Activated CD4-positive, CD25-positive, alpha-beta regulatory T cell treated with anti-CD3 and anti-CD28 coated beads, Interleukin-2, amount 50 U/mL, for 16 hours (primary cell): ENCODE results near the gene KBTBD13.
"Not testable (repeated sequence)": the region's sequence is repeated elsewhere in the genome, so short reads cannot be mapped to it uniquely, and the experiment has no call there.

Experiments
- DNase-seq: peaks from one replicate; pipeline ENCODE4 v3.0.0-alpha.2; 2020; ENCODE audit warnings: low read depth, low spot score

The KBTBD13 gene

DNA sequence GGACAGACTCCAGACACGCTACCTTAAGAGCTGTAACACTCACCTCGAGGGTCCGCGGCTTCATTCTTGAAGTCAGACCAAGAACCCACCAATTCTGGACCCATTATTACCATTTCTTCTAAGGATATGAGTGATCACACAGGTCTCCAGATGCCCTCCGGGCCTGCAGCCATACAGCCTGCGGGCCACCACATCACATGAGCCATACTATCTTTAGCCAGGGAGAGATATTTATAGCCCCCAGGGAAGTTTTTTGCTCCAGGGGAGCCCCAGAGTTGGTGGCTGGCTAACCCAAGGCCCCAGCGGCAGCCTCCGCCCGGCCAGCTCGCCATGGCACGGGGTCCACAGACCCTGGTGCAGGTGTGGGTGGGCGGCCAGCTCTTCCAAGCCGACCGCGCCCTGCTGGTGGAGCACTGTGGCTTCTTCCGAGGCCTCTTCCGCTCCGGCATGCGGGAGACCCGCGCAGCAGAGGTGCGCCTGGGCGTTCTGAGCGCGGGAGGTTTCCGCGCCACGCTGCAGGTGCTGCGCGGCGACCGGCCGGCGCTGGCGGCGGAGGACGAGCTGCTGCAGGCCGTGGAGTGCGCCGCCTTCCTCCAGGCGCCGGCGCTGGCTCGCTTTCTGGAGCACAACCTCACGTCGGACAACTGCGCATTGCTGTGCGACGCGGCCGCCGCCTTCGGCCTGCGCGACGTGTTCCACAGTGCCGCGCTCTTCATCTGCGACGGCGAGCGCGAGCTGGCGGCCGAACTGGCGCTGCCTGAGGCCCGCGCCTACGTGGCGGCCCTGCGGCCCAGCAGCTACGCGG, at the start of gene KBTBD13:
Gene KBTBD13 (plus strand): TSS at position 261 of the 805 bp plus-strand sequence. CDS start 70 bp downstream, at position 331.
- DNase-seq, result no peak

DNA sequence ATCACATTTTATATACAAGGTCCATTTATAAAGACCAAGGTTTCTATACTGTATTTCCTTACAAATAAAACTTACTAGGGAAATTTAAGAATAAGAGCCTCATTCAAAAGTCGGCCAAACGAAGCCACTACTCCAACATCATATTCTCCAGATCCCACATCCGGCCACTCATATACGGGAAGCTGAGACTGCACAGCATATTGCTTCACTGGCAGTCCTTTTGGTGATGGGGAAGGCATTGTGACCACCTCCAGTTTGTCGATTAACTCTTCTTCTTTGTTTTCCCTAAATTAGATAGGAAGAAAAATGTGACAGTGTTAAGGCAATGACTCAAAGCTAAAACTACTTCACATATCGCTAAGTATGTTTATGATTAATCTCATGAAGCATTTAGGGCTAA, 49.8 kb upstream of the KBTBD13 start:
- no peak for DNase-seq

DNA sequence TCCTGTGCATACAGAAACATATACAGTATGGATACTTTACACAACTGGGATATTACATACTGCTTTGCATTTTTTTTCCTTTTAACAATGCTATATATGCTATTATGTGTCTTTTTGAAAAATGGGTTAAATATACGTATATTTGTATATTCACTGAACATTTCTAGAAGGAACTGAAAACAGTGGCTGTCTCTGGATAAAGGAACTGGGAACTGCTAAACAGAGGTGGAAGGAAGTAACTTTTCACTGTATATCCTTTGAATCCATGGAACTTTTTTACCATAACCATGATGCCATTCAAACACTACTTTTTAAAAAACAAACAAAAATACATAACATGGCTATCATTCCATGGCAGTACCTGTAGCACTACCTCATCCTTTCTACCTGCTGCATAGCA, 49.0 kb upstream of the KBTBD13 start:
- DNase-seq, result no peak

DNA sequence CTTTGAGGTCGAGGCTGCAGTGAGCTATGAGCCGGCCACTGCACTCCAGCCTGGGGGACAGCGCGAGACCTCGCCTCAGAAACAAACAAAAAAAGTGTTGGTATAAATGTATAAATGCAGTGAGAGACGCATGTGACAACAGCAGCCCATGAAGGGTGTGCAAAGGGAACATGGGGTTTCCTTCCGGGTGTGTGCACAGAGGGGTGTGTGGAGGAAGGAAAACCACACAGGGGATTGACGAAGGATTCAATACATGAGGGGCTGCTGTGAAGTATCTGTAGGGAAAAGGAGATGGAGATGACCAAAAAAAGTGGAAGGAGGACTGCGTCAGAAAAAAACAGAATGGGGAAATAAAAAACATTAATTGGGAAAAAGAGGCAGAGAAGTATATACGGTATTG, 48.2 kb upstream of the KBTBD13 start:
- DNase-seq, result no peak

DNA sequence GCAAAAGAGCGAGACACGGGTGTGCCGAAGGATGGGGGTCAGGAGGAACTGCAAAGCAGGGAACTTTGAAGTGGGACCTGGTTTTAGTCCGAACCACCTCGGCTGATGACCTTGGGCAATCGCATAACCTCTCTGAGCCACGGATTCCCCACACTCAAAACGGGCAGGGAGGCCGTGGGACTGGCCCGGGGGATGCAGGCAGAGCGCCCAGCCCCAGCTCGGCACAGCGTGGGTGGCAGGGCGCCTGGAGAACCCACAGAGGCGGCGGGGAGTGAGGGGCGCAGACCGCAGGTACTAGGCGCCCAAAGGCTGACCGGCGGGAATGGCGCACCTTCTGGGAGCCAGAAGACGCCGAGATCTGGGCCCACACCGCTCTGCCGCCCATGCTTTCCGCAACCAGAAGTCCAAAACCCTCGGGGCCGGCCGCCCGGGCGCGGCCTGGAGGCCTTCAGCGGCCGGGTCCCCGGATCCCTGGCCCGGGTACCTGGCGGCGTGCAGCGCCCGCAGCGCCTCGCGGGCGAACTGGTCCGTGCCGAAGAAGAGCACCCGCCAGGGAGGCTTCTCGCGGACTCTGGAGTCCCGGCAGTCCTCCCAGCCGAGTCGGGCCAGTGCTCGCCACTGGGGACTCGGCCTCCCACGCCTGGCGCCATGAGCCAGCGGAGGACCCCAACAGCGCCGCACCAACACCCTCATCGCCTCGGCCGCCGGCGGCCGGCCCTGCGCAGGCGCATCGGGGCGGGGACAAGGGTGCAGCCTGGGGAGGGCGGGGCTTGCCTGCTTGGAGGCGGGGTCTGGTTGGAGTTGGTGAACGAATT, 47.4 kb upstream of the KBTBD13 start, which contains the start of gene MTFMT:
Gene MTFMT (minus strand): TSS at position 719 of the 815 bp plus-strand sequence. CDS start 26 bp downstream, at position 693.
- peak; percentile 84 for DNase-seq

DNA sequence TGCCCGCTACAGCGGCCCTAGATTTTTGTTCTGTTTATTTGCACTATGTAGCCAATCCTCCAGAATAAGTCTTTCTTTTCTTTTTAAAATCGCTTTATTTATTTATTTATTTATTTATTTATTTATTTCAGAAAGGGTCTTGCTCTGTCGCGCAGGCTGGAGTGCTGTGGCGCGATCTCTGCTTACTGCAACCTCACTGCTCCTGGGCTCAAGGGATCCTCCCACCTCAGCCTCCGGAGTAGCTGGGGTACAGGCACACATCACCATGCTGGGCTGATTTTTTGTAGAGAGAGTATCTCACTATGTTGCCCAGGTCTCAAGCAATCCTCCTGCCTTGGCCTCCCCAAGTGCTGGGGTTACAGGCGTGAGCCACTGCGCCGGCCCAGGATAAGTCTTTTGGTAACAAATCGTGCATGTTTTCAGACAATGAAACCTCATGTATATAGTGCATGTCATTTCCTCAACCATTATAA, 46.8 kb upstream of the KBTBD13 start:
- no peak for DNase-seq

DNA sequence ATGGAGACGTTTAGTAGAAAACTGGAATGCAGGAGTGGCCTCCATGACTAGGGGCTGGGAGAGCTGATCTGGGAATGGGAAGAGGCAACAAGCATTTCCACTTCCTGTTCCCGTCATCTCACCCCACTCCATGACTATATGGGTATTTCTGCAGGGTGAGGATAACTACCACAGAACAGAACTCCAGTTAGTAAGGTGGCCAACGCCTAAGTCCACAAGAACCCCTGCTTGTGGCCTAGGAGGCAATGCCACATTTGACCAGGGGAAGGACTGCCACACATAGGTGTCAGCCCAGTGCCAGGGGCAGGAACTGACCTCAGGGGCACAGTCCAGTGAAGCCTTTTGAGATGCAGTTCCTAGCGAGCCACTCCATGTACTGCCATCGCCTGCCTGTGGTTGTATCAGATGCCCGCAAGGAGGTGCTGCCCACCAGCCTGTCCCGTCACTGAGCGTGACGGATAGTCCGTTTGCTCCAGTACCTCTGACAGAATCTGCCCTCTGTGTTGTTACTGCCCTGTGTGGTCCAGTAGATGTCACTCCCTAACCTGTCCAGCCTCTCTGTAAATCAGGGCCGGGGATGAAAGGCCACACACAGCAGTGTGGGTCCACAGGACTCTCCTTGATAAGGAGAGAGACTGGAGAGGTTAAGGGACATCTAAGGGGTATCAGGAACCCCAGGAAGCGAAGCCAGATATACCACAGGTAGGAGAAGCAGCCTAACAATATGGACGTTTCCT, 43.6 kb upstream of the KBTBD13 start:
- no peak for DNase-seq

DNA sequence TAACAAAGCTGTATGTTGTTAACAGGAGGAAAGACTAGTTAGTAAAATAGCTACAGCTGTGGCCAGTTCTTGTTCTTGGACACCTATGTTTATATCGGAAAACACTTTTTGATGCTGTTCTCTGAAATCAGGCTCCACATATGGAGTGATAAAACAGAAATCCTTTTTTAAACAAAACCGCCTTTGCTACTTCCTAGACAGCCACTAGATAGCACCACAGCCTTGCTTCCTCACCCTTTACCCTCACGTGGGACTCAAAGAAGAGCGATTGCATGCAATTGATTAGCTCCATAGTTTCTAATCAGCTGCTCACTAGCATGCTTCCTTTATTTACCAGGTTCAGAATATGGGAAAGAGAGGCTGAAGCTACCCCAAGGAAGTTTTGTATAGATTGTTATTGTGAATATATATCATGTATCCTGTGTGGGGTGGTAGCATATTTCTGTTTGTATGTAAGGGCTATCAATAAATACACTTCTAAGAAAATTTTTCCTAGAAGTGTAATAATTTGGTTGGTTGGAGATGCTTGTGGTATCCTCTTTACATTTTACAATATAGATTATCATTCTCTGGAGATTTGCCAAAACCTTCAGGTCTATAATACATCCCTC, 42.8 kb upstream of the KBTBD13 start:
- DNase-seq, result no peak

DNA sequence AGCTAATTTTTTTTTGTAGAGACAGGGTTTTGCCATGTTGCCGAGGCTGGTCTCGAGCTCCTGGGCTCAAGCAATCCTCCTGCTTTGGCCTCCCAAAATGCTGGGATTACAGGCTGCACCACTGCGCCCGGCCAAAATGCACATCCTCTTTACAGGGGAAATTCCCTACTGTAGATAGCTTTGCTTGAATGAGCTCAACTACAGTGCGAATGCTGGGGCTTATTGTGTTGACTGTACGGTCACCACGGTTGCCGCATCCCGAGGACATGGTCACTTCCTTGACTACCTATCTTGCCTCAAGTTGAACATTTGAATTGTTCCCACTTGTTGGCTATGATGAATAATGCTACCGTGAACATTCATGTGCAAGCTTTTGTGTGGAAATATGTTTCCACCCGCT, 41.8 kb upstream of the KBTBD13 start:
- no peak for DNase-seq

DNA sequence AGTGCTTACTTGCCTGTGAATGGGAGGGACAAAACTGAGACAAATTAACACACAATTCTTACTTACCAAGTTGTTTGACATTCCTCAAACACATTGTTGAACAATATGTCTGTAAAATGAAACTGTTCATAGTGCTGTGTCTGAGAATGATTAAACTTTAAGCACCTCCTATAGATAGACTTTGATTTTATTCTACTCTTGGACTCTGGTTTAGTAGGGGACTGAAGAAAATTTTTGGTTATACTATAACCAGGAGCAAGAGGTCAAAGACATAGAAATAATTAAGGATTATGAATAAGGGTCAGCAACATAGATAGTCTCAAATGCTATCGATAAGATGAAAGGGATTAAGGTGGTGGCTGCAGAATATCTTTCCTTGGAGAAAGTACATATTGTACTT, 39.2 kb upstream of the KBTBD13 start:
- no peak for DNase-seq

DNA sequence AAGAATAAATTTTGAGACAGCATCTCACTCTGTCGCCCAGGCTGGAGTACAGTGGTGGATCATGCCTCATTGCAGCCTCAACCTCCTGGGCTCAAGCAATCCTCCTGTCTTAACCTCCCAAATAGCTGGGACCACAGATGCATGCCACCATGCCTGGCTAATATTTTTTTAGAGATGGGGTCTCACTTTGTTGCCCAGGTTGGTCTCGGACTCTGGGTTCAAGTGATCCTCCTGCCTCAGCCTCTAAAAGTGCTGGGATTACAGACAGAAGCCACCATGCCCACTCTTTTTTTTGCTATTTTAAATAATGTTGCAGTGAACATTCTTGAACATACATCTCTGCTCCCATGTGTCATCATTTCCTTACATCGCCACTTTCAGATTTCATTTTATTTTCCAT, 38.1 kb upstream of the KBTBD13 start:
- no peak for DNase-seq

DNA sequence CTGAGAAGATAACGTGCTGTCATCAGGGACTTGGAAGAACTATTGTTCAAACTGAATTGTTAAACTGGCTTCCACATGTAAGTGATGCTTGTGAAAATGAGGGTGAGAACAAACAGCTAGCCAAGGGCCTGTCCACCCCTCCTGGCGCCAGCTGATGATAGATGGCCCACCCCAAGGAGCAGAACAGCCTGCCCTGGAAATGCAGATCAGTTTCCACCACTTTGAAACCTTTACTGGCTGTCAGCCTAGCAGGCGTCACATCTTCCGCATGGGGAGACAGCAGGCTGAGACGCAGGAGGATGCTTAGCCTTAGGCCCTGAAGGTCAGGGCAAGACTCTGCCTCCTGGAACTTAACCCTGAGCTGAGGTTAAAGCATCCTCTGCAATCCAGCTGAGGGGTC, 37.7 kb upstream of the KBTBD13 start:
- no peak for DNase-seq

DNA sequence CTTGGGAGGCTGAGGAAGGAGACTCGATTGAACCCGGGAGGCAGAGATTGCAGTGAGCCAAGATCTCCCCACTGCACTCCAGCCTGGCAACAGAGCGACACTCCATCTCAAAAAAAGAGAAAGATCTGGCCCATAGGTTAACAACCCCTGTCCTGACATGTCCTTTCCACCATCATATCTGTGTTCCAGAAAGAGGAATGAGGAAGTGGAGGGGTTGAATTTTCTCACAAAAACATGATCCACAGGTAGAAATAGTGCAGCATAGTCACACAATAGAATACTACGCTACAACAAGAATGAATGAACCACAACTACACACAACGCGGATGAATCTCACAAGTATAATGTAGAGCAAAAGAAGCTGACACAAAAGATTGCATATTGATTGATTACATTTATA, 36.1 kb upstream of the KBTBD13 start:
- DNase-seq, result no peak

DNA sequence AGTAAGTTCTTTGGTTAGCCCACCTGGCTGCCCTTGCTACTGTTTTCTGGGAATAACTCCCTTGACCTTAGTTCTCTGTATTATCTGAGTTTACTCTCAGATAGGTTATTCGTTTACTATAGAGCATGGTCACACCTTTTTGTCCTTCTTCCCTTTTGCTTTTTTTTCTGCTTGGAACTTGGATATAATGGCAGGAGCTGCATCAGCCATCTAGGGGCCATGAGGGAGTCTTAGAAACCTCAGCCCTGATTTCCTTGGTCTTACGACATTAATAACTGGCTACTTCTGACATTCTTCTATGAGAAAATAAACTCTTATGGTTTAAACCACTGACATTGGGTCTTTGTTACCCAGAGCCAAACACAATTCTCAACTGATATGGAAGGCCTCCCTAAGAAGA, 34.8 kb upstream of the KBTBD13 start:
- no peak for DNase-seq

DNA sequence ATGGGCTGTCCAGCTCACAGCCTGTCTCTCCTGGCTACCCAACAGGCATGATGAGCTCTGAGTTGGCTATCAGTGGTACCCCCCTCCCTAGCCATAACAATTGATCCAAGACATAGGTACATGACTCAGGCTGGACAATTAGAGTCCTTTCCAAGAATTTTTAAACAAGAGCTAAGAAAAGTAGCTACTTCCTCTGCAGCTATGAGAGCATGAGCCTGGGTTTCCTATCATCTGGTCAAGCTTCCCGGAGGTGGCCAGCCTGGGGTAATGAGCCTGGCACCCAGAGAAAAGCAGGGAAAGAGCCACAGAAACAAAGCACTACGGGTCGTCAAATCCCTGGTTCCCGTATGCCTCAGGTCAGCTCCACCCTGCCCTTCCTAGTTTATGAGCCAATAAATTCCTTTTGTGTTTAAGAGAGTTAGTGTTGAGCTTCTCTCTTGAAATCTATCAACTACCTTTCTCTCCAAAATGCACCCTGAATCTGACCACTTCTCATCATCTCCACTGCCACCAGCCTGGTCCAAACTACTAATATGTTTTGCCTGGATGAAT, 33.7 kb upstream of the KBTBD13 start:
- no peak for DNase-seq

DNA sequence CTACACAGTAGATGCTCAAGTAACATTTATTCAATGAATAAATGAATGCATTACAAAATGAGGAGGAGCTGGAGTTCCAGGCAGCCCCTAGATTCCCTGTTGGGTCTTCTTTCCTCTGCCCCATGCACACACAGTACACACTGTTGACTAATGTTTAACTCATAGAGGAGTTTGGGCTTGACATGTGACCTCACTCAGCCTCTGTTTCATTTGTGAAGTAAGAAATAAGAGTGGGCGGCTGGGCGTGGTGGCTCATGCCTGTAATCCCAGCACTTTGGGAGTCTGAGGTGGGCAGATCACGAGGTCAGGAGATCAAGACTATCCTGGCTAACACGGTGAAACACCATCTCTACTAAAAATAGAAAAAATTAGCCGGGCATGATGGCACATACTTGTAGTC, 32.3 kb upstream of the KBTBD13 start:
- DNase-seq, result not testable (repeated sequence)

DNA sequence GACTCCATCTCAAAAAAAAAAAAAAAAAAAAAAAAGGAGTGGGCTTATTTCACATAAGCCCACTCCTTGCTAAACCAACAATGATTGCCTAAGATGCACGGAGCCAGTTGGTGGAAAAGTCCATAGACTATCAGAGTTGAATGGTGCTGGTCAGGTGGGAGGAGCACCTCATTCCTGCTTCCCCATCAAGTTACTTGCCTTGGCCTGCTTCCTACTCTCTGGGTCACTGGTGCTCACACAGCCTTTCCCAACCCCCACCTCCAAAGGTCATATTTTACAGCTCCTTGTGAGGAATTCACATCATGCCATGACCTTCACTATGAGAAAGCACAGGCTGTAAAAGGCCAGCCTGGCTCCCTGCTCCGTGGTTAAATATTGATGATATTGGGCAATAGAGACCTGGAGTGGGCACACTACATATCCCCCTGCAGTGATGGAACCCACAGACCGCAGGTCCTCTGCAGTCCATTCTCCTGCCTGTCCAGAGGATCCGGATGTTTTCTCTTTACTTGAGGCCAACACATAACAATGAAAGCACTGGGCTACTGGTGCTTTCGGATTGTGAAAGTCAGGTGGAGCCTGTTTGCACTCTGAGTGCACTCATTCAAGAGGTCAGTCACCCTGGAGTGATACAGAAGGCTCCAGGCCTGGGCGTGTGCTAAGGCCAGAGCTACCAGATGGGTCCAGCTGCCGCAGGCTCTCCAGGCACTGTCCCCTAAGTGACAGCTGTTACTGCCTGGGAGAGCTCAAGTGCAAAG, 31.6 kb upstream of the KBTBD13 start, which contains the start of gene SLC51B:
Gene SLC51B (plus strand): TSS at position 664 of the 758 bp plus-strand sequence. CDS start 4,618 bp downstream, outside the sequence.
- DNase-seq, result no peak

DNA sequence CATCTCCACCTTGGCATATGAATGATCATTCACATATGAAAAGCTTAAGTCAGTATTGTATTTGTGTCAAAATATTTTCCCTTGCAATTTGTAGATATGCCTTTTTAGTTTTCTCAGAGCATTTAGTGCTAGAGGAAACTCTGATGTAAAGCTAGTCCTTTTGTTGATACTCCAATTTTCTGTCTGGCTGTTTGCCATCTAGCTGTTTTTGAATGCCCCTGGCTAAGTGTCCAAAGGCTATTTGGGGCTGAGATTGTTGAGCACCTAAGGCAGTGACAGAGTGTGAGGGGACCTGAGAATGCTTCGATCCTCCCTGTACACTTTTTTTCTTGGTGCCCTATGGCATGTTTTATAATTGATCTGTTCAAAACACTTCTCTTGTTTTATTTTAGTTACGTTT, 28.3 kb upstream of the KBTBD13 start:
- DNase-seq, result no peak

DNA sequence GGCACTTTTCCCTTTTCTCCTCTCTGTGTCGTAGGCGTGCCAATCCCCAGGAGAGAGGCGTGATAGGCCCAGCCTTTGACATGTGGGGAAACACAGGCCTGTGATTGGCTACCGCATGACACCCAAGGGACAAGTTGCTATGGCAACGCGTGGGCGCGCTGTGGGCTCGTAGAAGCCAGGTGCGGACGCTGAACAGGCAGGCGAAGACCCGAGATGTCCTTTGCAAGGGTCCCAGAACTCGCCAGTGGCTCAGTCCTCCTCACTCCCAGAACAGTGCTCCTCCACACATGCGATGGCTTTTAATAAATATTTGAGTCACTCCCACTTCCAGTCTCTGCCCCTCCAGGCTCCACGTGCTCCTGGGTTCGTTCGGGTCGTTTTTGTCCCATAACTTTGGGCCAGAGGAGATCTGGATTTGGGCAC, 27.1 kb upstream of the KBTBD13 start:
- peak; percentile 72 for DNase-seq

DNA sequence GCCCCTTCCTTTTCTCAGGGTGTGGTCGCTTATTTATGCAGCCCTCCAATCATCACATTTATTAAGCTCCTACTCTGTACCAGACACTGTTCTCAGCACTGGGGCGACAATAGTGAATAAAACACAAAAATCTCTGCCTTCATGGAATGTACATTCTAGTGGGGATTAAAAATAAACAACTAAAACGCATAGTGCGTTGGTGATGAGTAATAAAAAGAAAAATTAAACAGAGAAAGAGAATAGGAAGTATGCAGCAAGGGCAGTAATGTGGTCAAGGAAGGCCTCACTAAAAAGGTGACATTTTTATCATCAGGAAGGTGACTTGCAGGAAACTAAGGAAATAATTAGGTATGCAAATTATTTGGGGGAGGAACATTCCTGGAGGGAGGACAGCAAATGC, 26.3 kb upstream of the KBTBD13 start:
- no peak for DNase-seq
